ENCODE data around the gene HPCAL4. TPM values are rescaled to one million over a fixed set of nuclear protein-coding genes. Genes with fewer than 3 reads are reported as not detected.
A peak's percentile ranks its signal among the peaks of the same experiment; 100 is the strongest.

The HPCAL4 gene
- total RNA-seq, 2 donors from 2014 or later = 0.18 to 4.3 TPM

- Mint-ChIP-seq H3K9me3 (no peaks in the 10 kb centered on the region), H3K36me3 (no peaks in the 10 kb centered on the region), H3K27ac (no peak overlapping the region)
- no peak for ATAC-seq
- DNase-seq (ENCODE audit: low spot score in 2 of 2) = no peak
Measured at GRCh38 chr1:39649636-39650185, 41.5 kb downstream of the HPCAL4 start.

- DNase-seq (ENCODE audit: low spot score in 2 of 2) = no peak
- Mint-ChIP-seq H3K36me3 (no peaks in the 10 kb centered on the region), H3K9me3 (no peaks in the 10 kb centered on the region), H3K27ac (no peak overlapping the region)
- ATAC-seq = no peak
Measured at GRCh38 chr1:39648496-39648895, 42.7 kb downstream of the HPCAL4 start.

DNA sequence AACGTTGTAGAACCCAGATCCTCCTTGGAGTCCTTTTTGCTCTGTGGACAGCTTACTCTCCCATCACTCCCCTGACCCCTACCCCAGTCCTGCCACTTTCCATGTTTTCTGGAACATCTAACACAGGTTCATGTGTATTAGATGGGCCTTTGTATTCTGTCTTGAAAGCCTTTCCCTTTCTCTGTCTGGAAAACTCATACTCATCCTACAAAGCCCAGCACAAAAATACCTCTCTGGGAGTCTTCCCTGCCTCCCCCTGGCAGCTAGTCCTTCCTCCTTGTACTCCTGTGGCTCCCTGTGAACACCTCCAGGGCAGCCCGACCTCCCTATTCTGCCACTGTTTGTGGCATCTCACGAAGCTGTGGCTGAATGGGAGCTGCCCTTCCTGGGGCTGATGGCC lies 44.0 kb downstream of the HPCAL4 start:
- Mint-ChIP-seq H3K9me3 (no peaks in the 10 kb centered on the region), H3K36me3 (no peaks in the 10 kb centered on the region), H3K27ac (peak overlapping the region in 1 of 2 donors; percentile 45)
- no peak for DNase-seq (ENCODE audit: low spot score in 2 of 2)
- no peak for ATAC-seq

GRCh38 chr1:39646232-39647081 lies 44.8 kb downstream of the HPCAL4 start:
- H3K36me3 Mint-ChIP-seq = no peaks in the 10 kb centered on the region
- no peak for DNase-seq (ENCODE audit: low spot score in 2 of 2)
- no peaks in the 10 kb centered on the region for H3K9me3 Mint-ChIP-seq

DNA sequence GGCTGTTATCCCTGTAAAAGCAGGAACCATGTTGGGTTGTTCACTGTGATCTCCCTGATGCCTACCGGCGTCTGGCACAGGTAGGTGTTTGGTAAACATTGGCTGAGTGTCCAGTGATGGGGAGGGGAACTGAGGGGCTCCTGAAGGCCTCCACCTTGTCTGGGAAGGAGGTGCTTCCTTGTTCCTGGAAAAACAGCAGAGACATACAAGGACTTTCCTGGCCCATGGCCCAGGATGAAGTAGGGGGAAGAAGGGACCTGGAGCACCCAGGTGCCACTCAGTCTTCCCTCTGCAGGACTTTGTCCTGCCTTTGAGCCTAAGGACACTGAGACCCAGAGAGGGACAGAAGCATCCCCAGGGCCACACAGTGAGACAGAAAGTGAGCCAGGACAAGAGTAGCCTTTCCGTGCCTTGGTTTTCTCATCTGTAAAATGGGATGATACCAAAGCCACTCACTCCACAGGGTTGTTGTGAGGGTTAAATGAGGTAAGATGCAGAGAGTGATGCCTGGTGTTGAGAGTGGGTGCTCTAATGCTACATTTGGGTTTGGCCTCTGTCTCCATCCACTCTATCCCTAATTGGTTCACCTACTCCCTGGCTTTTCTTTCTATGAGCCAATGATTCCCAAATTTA lies 45.7 kb downstream of the HPCAL4 start:
- no peak for DNase-seq (ENCODE audit: low spot score in 2 of 2)
- ATAC-seq = no peak
- H3K36me3 Mint-ChIP-seq = no peaks in the 10 kb centered on the region
- H3K9me3 Mint-ChIP-seq = no peaks in the 10 kb centered on the region
- no peak overlapping the region for H3K27ac Mint-ChIP-seq

More at GRCh38 chr1:39646232-39647081, 44.8 kb downstream of the HPCAL4 start:
- ATAC-seq = no peak
- H3K27ac Mint-ChIP-seq = no peak overlapping the region

GRCh38 chr1:39643705-39644104 lies 47.5 kb downstream of the HPCAL4 start:
- Mint-ChIP-seq H3K36me3 (no peaks in the 10 kb centered on the region), H3K9me3 (no peaks in the 10 kb centered on the region), H3K27ac (no peak overlapping the region)
- DNase-seq (ENCODE audit: low spot score in 2 of 2) (no peak), ATAC-seq (no peak)

DNA sequence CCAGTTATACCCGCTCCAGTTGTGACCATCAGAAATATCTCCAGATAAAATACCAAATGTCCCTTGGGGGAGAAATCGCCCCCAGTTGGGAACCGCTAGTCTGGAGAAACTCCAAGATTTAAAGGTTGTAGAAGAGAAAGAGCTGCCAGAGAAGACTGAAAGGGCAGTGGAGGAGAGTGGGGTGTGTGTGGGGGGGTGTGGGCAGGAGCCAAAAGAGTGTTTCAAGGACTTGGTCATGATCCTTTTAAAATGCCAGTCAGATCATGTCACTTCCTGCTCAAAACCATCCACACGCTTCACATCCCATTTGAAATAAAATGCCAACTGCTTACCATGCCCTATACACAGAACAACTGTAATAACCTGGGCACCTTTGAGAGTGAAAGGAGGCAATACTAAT lies 48.4 kb downstream of the HPCAL4 start:
- DNase-seq (ENCODE audit: low spot score in 2 of 2) (no peak), ATAC-seq (no peak)
- Mint-ChIP-seq H3K27ac (no peak overlapping the region), H3K36me3 (no peaks in the 10 kb centered on the region), H3K9me3 (no peaks in the 10 kb centered on the region)

DNA sequence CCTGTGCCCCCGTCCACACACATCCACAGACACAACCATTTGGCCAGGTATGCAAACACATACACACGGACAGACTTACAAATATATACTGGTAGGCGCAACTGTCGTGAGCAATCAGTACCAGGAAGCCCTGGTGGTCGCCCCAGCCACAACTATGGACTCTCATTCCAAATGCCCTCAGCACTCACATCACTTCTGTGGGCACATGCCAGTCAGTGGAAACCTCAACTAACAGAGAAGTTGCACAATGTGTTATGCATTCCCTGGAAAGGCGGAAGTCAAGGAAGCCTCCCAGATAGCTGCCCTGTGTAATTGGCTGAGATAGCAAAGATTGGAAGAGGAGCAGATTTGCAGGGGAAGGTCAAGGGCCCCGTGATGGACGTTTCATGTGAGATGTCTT lies 50.4 kb downstream of the HPCAL4 start:
- Mint-ChIP-seq H3K9me3 (no peaks in the 10 kb centered on the region), H3K36me3 (no peaks in the 10 kb centered on the region), H3K27ac (no peak overlapping the region)
- no peak for ATAC-seq
- no peak for DNase-seq (ENCODE audit: low spot score in 2 of 2)

DNA sequence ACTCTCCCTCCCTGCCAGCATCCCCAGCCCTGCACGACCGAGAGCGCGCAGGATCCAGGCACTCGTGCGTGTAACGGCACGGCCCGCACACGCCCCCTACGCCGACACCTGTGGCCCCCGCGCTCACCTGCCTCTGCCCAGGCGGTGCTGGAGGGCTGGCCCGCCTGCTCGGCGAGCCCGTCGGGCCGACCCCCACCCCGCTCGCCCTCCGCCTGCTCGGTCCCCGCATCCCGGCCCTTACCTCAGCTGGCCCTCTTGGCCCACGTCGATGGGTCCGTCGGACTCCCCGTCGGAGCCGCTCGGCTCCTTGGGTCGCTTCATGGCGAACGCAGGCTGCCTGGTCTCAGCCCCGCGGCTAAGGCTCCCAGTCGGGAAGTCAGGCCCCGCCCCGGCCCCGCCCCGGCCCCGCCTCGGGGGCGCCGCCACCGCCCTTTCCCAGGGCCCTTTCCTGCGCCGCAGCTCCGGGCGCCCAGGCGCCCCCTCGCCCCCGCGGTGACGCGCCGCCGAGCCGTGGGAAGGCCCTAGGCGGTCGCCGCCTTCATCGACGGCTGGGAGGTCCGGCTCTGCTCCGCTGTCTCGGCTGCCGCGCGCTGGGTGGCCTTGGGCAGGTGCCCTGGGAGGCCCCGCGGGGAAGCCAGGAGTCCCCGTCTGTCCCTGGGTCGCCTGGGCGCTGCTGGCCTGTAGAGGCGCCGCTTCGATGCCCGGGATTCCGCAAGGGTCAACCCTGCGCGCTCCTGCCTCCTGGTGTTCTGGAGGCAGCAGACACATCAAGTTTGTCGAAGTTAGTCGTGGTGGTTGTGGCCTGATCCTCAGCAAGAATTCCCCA lies 51.7 kb downstream of the HPCAL4 start, which contains the start of gene HEYL:
Gene HEYL, minus strand, starts transcription at position 339 of the 826 bp plus-strand sequence. Its CDS starts 18 bp downstream, at position 321.
- no peak within 1 kb of the TSS for H3K27ac Mint-ChIP-seq
- peak; percentile 93 to 97 for ATAC-seq
- peak; percentile 66 to 78 for DNase-seq (ENCODE audit: low spot score in 2 of 2)
- no peaks in the 10 kb centered on the region for H3K9me3 Mint-ChIP-seq
- no peaks in the 10 kb centered on the region for H3K36me3 Mint-ChIP-seq

DNA sequence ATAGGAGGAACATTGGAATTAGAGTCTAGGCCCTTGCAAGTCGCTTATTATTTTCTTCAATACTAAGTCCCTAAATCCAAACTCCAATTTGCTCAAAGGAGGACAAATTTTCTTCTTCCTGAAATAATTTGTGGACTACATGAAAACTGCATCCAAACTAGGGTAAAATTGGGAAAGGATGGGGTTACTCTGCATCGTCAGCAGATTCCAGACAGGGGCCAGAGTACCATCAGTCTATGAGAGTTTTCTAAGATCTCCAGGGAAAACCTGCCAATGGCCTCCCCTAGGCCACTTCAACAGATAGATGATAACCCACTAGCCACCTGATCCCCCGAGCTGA lies 52.3 kb downstream of the HPCAL4 start:
- Mint-ChIP-seq H3K9me3 (no peaks in the 10 kb centered on the region), H3K27ac (no peak overlapping the region), H3K36me3 (no peaks in the 10 kb centered on the region)
- ATAC-seq (no peak), DNase-seq (ENCODE audit: low spot score in 2 of 2) (no peak)

DNA sequence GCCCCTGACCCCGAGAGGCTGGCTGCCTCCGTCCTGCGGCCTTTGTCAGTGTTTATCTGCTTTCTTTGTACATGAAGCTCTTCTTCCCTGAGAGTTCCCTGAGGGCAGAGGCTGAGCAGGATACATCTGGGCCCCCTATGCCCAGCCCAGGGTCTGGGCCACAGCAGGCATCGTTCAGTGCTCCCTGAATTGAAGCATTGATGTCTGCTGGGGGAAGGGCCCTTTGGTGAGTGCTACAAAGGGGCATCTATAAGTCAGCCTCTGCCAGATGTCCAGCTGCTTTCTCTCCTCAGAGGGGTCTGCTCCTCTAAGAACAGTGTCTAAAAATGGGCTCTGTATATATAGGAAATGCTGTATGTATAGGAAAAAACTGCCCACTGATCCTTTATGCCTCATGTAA lies 53.9 kb downstream of the HPCAL4 start:
- no peaks in the 10 kb centered on the region for H3K9me3 Mint-ChIP-seq
- no peaks in the 10 kb centered on the region for H3K36me3 Mint-ChIP-seq
- ATAC-seq (no peak), DNase-seq (ENCODE audit: low spot score in 2 of 2) (no peak)
- no peak overlapping the region for H3K27ac Mint-ChIP-seq

DNA sequence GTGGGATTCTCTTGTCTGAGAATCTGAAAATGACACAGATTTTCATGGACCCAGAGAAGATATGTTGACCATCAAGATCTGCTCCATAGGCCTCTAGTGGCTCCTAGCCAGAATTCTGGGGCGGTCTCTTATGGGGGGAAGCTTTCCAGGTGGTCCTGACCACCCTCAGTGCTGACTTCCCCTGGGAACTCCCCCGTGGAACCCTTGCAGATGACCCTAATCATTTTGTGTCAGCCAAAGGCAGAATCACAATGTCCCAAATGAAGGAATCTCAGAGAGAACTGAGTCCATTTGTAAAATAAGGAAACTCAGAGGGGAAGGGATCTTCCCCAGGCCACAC lies 55.4 kb downstream of the HPCAL4 start:
- Mint-ChIP-seq H3K36me3 (no peaks in the 10 kb centered on the region), H3K9me3 (no peaks in the 10 kb centered on the region), H3K27ac (no peak overlapping the region)
- DNase-seq (ENCODE audit: low spot score in 2 of 2) (no peak), ATAC-seq (no peak)

GRCh38 chr1:39635205-39635870 lies 55.9 kb downstream of the HPCAL4 start:
- DNase-seq (ENCODE audit: low spot score in 2 of 2) (no peak), ATAC-seq (no peak)
- Mint-ChIP-seq H3K9me3 (no peaks in the 10 kb centered on the region), H3K36me3 (no peaks in the 10 kb centered on the region), H3K27ac (no peak overlapping the region)

DNA sequence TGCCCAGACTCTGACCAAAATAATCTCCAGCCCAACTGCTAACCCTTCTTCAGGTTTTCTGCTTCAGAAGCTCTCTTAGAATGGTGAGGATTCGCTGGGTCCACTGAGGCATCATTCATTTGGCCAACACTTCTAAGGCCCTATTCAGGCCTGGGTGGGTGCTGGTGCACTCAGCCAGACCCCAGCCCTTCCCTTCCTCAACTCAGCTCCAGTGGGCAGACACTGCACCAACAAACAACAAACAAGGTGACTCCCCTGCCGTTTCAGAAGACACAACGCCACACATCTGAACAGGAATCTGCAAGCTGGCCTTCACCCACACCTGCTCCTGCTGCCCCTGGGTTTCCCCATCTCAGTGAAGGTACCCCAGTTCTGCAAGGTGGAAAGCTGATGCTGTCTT lies 57.8 kb downstream of the HPCAL4 start:
- ATAC-seq = no peak
- DNase-seq (ENCODE audit: low spot score in 2 of 2) = no peak
- H3K36me3 Mint-ChIP-seq = no peaks in the 10 kb centered on the region
- no peaks in the 10 kb centered on the region for H3K9me3 Mint-ChIP-seq
- H3K27ac Mint-ChIP-seq = no peak overlapping the region

DNA sequence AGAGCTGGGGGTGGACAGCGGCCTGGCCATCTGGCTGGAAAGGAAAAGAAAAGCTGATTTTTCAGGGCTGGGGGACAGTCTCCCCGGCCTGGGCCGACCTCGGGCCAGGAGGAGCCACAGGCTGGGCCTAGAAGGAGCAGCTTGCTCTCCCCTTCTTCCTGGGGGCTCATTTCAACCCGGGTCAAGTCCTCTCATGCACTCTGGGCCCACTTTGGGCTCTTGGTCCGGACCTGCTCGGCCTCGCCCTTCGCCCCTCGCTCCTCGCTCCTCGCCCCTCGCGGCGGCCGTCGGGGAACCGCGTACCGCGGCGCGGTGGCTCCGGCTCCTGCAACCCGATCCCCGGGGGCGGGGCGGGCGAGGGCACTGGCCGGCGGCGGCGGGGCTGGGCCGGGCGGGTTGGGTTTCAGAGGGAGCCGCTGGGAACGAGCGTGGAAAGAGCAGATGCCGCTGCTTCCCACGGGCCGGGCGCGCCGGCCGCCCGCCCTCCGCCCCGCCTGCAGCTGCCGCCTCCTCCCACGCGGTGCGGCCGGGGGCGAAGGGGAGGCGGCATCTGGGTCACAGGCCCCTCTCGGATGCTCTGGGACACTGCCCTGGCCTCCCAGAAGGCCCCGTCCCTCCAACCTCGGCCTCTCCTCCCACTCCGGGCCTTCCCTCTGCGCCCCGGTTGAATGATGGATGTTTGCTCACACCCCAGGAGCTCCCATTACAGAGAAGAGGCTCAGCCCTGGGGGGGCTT lies 58.4 kb downstream of the HPCAL4 start:
- no peaks in the 10 kb centered on the region for H3K9me3 Mint-ChIP-seq
- H3K27ac Mint-ChIP-seq = no peak overlapping the region
- no peak for DNase-seq (ENCODE audit: low spot score in 2 of 2)
- ATAC-seq = no peak
- no peaks in the 10 kb centered on the region for H3K36me3 Mint-ChIP-seq

DNA sequence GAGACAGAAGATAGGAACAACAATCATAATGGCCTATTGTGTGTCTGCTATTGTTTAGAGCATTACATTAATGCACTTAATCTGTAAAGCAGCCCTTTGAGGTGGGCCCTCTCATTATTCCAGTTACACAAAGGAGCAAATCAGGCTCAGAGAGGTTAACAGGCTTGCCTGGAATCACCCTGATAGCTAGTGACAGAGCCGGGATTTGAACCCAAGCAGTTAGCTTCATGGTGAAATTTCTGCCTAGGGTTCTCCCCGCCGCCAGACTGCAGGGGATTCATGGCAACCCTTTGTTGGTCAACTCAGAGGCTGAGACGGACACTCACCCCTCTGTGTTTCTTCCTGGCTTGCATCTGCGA lies 58.9 kb downstream of the HPCAL4 start:
- H3K36me3 Mint-ChIP-seq = no peaks in the 10 kb centered on the region
- DNase-seq (ENCODE audit: low spot score in 2 of 2) (no peak), ATAC-seq (no peak)
- H3K27ac Mint-ChIP-seq = no peak overlapping the region
- no peaks in the 10 kb centered on the region for H3K9me3 Mint-ChIP-seq
